ENCODE data around the gene DBF4B.
"Not testable (repeated sequence)": the region's sequence is repeated elsewhere in the genome, so short reads cannot be mapped to it uniquely, and the experiment has no call there.

Gene DBF4B

GRCh38 chr17:44736551-44737240 lies 28.2 kb downstream of the DBF4B start:
- DNase-seq, result no peak

- no peak for DNase-seq
Observed at GRCh38 chr17:44738214-44738906, 29.9 kb downstream of the DBF4B start.

- DNase-seq, result no peak
Observed at GRCh38 chr17:44741316-44741715, 32.9 kb downstream of the DBF4B start.

GRCh38 chr17:44745301-44745700 lies 36.8 kb downstream of the DBF4B start:
- peak; percentile 79 for DNase-seq

GRCh38 chr17:44745738-44746137 lies 37.3 kb downstream of the DBF4B start:
- DNase-seq, result not testable (repeated sequence)

- DNase-seq, result no peak
Observed at GRCh38 chr17:44747566-44747965, 39.1 kb downstream of the DBF4B start.

GRCh38 chr17:44749076-44749979 lies 40.9 kb downstream of the DBF4B start:
- no peak for DNase-seq

- no peak for DNase-seq
Observed at GRCh38 chr17:44749980-44750318, 41.5 kb downstream of the DBF4B start.

GRCh38 chr17:44751331-44751730 lies 42.9 kb downstream of the DBF4B start:
- DNase-seq, result no peak

GRCh38 chr17:44751806-44752205 lies 43.3 kb downstream of the DBF4B start:
- DNase-seq, result no peak

GRCh38 chr17:44752953-44753861 lies 44.7 kb downstream of the DBF4B start:
- no peak for DNase-seq

- DNase-seq, result no peak
Observed at GRCh38 chr17:44754276-44754675, 45.8 kb downstream of the DBF4B start.

- DNase-seq, result not testable (repeated sequence)
Observed at GRCh38 chr17:44755180-44755579, 46.7 kb downstream of the DBF4B start.

- no peak for DNase-seq
Observed at GRCh38 chr17:44757045-44757917, 48.8 kb downstream of the DBF4B start.

- no peak for DNase-seq
Observed at GRCh38 chr17:44757918-44758413, 49.5 kb downstream of the DBF4B start.

GRCh38 chr17:44758414-44759085 lies 50.1 kb downstream of the DBF4B start, which contains the start of gene ADAM11:
Gene ADAM11, plus strand, starts transcription at chr17:44758988. Its CDS starts 212 bp downstream, at chr17:44759200.
- DNase-seq, result no peak

- DNase-seq, result peak; percentile 57
Observed at GRCh38 chr17:44759086-44759915, 50.8 kb downstream of the DBF4B start.

GRCh38 chr17:44759916-44760243 lies 51.4 kb downstream of the DBF4B start:
- DNase-seq, result no peak

GRCh38 chr17:44760474-44761308 lies 52.2 kb downstream of the DBF4B start:
- peak; percentile 68 for DNase-seq

Measured in NCI-H82 (cell line).